Duodenal mucosa (tissue), 2 donors: ENCODE results near the gene ARHGEF35.
"Not testable (repeated sequence)": the region's sequence is repeated elsewhere in the genome, so short reads cannot be mapped to it uniquely, and the experiment has no call there.

ENCODE experiments used
- H3K27ac ChIP-seq: one replicate; pipeline ENCODE4 v1.7.0; 2013; ENCODE audit warnings: low read depth, low read length
- H3K27me3 ChIP-seq, 2 donors: one replicate each; pipeline ENCODE4 v1.7.0; 2013; ENCODE audit warnings: low read length in 2 of 2, control low read depth in 1 of 2; ENCODE audit not compliant: insufficient read depth in 2 of 2, control insufficient read depth in 1 of 2
- H3K36me3 ChIP-seq, 2 donors: one replicate each; pipeline ENCODE4 v1.7.0; 2013; ENCODE audit warnings: low read length in 2 of 2, control low read depth in 1 of 2; ENCODE audit not compliant: insufficient read depth in 2 of 2, control insufficient read depth in 1 of 2
- H3K4me1 ChIP-seq, 2 donors: one replicate each; pipeline ENCODE4 v1.7.0; 2013; ENCODE audit warnings: low read length in 2 of 2, control low read depth in 1 of 2; ENCODE audit not compliant: insufficient read depth in 2 of 2, control insufficient read depth in 1 of 2
- H3K4me3 ChIP-seq, 2 donors: one replicate each; pipeline ENCODE4 v1.7.0; 2013; ENCODE audit warnings: low read length in 2 of 2, low read depth in 1 of 2
- H3K9ac ChIP-seq, 2 donors: one replicate each; pipeline ENCODE4 v1.7.0; 2013; ENCODE audit warnings: low read length in 2 of 2, low read depth in 1 of 2
- H3K9me3 ChIP-seq, 2 donors: one replicate each; pipeline ENCODE4 v1.7.0; 2013; ENCODE audit warnings: low read length in 2 of 2, control low read depth in 1 of 2; ENCODE audit not compliant: control insufficient read depth in 1 of 2

The ARHGEF35 gene

DNA sequence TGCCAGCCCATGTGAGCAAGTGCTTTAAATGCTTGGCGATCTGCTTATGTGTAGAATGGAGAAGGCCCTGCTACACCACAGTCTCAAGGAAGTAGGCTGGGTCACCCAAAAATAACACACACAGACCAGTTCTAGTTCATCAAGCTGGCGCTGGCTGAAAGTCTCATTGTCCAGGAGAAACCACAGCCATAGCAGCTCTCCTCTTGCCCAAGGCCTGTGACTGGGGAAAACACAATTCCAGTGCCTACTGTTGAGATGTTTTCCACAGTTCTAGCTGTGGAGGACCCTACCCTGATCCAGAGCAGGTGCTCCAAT, 16.5 kb downstream of the ARHGEF35 start:
- not testable (repeated sequence) for H3K4me1 ChIP-seq, H3K9me3 ChIP-seq, H3K27ac ChIP-seq, H3K27me3 ChIP-seq, H3K4me3 ChIP-seq, H3K36me3 ChIP-seq, H3K9ac ChIP-seq

GRCh38 chr7:144178380-144179164, 17.1 kb downstream of the ARHGEF35 start:
- not testable (repeated sequence) for H3K4me1 ChIP-seq, H3K9me3 ChIP-seq, H3K9ac ChIP-seq, H3K36me3 ChIP-seq, H3K27ac ChIP-seq, H3K27me3 ChIP-seq, H3K4me3 ChIP-seq

DNA sequence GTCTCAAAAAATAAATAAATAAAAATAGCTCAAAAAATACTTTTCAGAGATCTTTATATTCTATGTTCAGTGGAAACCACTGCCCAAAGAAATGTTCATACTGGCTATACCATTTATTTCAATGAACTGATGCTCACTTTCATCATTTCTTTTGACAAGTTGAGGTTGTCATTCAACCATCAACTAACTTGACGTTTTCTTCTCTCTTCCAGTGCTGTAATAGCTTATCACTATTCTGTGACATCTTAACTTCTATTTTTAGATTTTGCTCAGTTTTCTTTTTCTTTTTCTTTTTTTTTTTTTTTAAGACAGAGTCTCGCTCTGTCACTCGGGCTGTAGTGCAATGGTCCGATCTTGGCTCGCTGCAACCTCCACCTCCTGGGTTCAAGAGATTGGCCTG, 21.0 kb downstream of the ARHGEF35 start:
- Histone ChIP-seq H3K36me3 (no peaks in the 10 kb centered on the region), H3K4me3 (no peak overlapping the region), H3K4me1 (no peaks in the 10 kb centered on the region), H3K27ac (no peak overlapping the region), H3K9me3 (no peaks in the 10 kb centered on the region), H3K27me3 (no peaks in the 10 kb centered on the region), H3K9ac (no peak overlapping the region)

GRCh38 chr7:144171594-144172350, 23.9 kb downstream of the ARHGEF35 start:
- not testable (repeated sequence) for H3K4me3 ChIP-seq, H3K27me3 ChIP-seq, H3K4me1 ChIP-seq

DNA sequence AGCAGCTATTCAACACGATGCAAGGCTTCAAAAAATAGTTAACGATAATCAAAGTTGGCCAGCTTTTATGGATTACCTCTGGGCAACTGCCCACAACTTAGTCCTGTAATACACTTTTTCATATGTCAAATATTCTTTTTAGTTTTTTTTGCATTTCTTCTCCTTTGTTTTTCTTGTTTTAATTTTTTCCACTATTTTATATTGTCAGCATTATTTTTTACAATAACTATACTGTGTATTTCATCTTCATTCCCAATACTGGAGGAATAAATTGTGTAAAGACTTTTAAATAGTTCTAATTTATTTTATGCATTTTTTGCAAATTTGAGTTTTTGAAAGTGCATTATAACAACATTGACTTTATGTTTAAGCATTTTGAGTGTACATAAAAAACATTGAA, 30.8 kb downstream of the ARHGEF35 start:
- no peaks in the 10 kb centered on the region for H3K27me3 ChIP-seq
- H3K9ac ChIP-seq = no peak overlapping the region
- no peak overlapping the region for H3K27ac ChIP-seq
- no peaks in the 10 kb centered on the region for H3K4me1 ChIP-seq
- H3K36me3 ChIP-seq = no peaks in the 10 kb centered on the region
- H3K4me3 ChIP-seq = no peak overlapping the region
- H3K9me3 ChIP-seq = no peaks in the 10 kb centered on the region

More at GRCh38 chr7:144171594-144172350, 23.9 kb downstream of the ARHGEF35 start:
- not testable (repeated sequence) for H3K36me3 ChIP-seq, H3K27ac ChIP-seq, H3K9me3 ChIP-seq, H3K9ac ChIP-seq

- Histone ChIP-seq H3K4me1 (no peaks in the 10 kb centered on the region), H3K9ac (no peak overlapping the region), H3K27me3 (no peaks in the 10 kb centered on the region), H3K4me3 (no peak overlapping the region), H3K36me3 (no peaks in the 10 kb centered on the region), H3K9me3 (no peaks in the 10 kb centered on the region), H3K27ac (no peak overlapping the region)
These were observed 36.8 kb downstream of the ARHGEF35 start for GRCh38 chr7:144158861-144159260.

DNA sequence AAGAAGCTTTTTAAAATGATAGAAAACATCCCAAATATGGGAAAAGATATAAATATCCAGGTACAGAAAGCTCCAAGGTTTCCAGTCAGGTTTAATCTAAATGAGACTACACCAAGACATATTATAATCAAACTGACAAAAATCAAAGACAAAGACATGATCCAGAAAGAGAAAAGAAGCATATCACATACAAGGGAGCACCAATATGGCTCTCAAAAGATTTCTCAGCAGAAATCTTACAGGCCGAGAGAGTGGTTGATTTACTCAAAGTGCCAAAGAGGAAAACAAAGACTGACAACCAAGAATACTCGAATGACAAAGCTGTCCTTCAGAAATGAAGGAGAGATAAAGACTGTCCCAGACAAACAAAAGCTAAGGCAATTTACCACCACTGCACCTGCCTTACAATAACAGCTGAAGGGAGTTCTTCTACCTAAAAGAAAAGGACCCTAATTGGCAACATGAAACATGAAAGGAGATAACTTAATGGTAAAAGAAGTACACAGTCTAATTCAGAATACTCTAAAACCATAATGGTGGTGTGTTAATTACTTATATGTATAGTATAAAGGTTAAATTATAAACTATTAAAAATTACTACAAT, 47.3 kb downstream of the ARHGEF35 start:
- no peaks in the 10 kb centered on the region for H3K4me1 ChIP-seq
- no peak overlapping the region for H3K27ac ChIP-seq
- H3K9ac ChIP-seq = no peak overlapping the region
- H3K36me3 ChIP-seq = no peaks in the 10 kb centered on the region
- peaks cover 15 to 16% of the 10 kb centered on the region in 2 donors for H3K9me3 ChIP-seq
- no peaks in the 10 kb centered on the region for H3K27me3 ChIP-seq
- H3K4me3 ChIP-seq = no peak overlapping the region

DNA sequence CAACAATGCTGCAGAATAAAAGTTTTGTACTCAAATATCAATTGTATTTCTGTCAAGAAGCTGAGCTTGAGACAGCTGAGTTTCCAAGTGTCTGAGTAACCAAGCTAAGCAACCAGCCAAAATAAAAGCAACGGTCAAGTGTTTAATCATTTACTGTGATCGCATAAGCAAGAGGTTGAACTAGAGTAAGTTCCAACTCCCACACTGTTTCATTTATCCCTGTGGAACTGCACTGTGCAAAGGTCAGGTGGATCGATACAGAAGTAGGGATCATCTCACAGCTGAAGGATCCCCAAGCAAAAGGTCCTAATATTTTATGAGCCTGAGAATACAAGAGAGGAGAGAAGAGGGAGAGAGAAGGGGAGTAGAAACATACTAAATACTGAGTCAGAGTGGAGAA, 51.2 kb downstream of the ARHGEF35 start:
- Histone ChIP-seq H3K27ac (no peak overlapping the region), H3K9ac (no peak overlapping the region), H3K4me1 (no peaks in the 10 kb centered on the region), H3K4me3 (no peak overlapping the region), H3K27me3 (no peaks in the 10 kb centered on the region), H3K36me3 (no peaks in the 10 kb centered on the region), H3K9me3 (peaks cover 13 to 16% of the 10 kb centered on the region in 2 donors)

- H3K27me3 ChIP-seq = no peaks in the 10 kb centered on the region
- H3K9ac ChIP-seq = no peak overlapping the region
- H3K4me3 ChIP-seq = no peak overlapping the region
- H3K4me1 ChIP-seq = no peaks in the 10 kb centered on the region
- H3K9me3 ChIP-seq = peaks cover 2 to 3% of the 10 kb centered on the region in 2 donors
- H3K36me3 ChIP-seq = no peaks in the 10 kb centered on the region
- no peak overlapping the region for H3K27ac ChIP-seq
These were observed 53.4 kb downstream of the ARHGEF35 start for GRCh38 chr7:144142187-144142586.

DNA sequence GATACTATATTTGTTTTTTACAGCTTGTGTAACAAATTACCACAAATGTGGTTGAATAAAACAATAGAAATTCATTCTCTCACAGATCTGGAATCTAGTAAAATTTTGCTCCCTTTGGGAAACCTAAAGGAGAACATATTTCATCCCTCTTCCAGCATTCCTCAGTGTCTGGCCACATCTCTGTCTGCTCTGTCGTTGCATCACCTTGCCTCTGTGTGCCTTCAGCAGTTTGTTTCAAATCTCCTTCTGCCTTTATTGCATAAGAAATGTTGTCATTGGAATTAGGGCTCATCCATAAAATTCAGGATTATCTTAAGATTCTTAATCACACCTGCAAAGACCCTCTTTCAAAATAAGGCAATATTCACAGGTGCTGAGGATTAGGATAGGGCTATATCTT, 58.1 kb downstream of the ARHGEF35 start:
- Histone ChIP-seq H3K9me3 (no peaks in the 10 kb centered on the region), H3K27ac (no peak overlapping the region)

More for the DNA sequence above, 58.1 kb downstream of the ARHGEF35 start:
- Histone ChIP-seq H3K9ac (no peak overlapping the region), H3K4me3 (no peak overlapping the region), H3K4me1 (no peaks in the 10 kb centered on the region), H3K36me3 (no peaks in the 10 kb centered on the region), H3K27me3 (no peaks in the 10 kb centered on the region)
